Esophagus squamous epithelium (tissue), 4 donors: ENCODE measurements around the gene CARS1.

ENCODE experiments used
- CTCF ChIP-seq, 6 experiments: fragments of 450-650 bp in 4 of 6; fragments of 200-600 bp in 2 of 6; sonication (generic) in 2 of 6; IDR thresholded peaks; one replicate each; pipeline ENCODE4 v1.5.1; 2016 to 2019; ENCODE audit warnings: antibody characterized with exemption in 6 of 6, mild to moderate bottlenecking in 4 of 6, moderate library complexity in 4 of 6
- POLR2A ChIP-seq, 4 donors: fragments of 450-650 bp; IDR thresholded peaks; one replicate each; pipeline ENCODE4 v1.6.1; 2017; ENCODE audit warnings: antibody characterized with exemption in 4 of 4, mild to moderate bottlenecking in 4 of 4, moderate library complexity in 3 of 4

- no peak for TF ChIP-seq POLR2A (IDR thresholded peaks at IDR 0.05)
- no peak for TF ChIP-seq CTCF (IDR thresholded peaks at IDR 0.05)
These were observed 20.7 kb upstream of the CARS1 start for GRCh38 chr11:3077846-3078440.
